MM.1S (cell line): Measurements from ENCODE around the gene CEMIP2.

Source experiments
- DNase-seq: peaks from one replicate; pipeline ENCODE4 v3.0.0-alpha.2; 2015
- H2AFZ ChIP-seq: fragments of 300-600 bp; sonication (generic); 2 replicates; pipeline ENCODE4 v1.6.0; 2016; ENCODE audit warnings: antibody characterized with exemption, low read length
- H3F3A ChIP-seq: fragments of 300-600 bp; sonication (generic); 2 replicates; pipeline ENCODE4 v1.6.1; 2016; ENCODE audit warnings: mild to moderate bottlenecking, antibody characterized with exemption, low read length, moderate library complexity, mixed read lengths; ENCODE audit not compliant: insufficient read depth
- H3K27ac ChIP-seq: fragments of 300-600 bp; sonication (generic); 2 replicates; pipeline ENCODE4 v1.5.1; 2016; ENCODE audit warnings: mild to moderate bottlenecking, low read length
- H3K27me3 ChIP-seq: fragments of 300-600 bp; sonication (generic); replicated peaks from 2 replicates; pipeline ENCODE4 v1.6.0; 2016; ENCODE audit warnings: low read length; ENCODE audit not compliant: insufficient read depth
- H3K36me3 ChIP-seq: fragments of 300-600 bp; sonication (generic); replicated peaks from 2 replicates; pipeline ENCODE4 v1.6.1; 2016; ENCODE audit warnings: mild to moderate bottlenecking, low read length, mixed read lengths; ENCODE audit not compliant: insufficient read depth
- H3K4me1 ChIP-seq: fragments of 300-600 bp; sonication (generic); 2 replicates; pipeline ENCODE4 v1.6.1; 2016; ENCODE audit warnings: low read length, mixed read lengths
- H3K4me2 ChIP-seq: fragments of 300-600 bp; sonication (generic); 2 replicates; pipeline ENCODE4 v1.6.0; 2016; ENCODE audit warnings: low read depth, low read length
- H3K4me3 ChIP-seq: fragments of 300-600 bp; sonication (generic); 2 replicates; pipeline ENCODE4 v1.5.1; 2016; ENCODE audit warnings: low read length, mixed read lengths
- H3K79me2 ChIP-seq: fragments of 300-600 bp; sonication (generic); 2 replicates; pipeline ENCODE4 v1.6.1; 2016; ENCODE audit warnings: mixed run types, low read length, mixed read lengths
- H3K9ac ChIP-seq: fragments of 300-600 bp; sonication (generic); 2 replicates; pipeline ENCODE4 v1.6.1; 2016; ENCODE audit warnings: low read length, mixed read lengths
- H3K9me2 ChIP-seq: fragments of 300-600 bp; sonication (generic); replicated peaks from 2 replicates; pipeline ENCODE4 v1.6.1; 2016; ENCODE audit warnings: mild to moderate bottlenecking, low read length, mixed read lengths; ENCODE audit not compliant: insufficient read depth
- H3K9me3 ChIP-seq: fragments of 300-600 bp; sonication (generic); replicated peaks from 2 replicates; pipeline ENCODE4 v1.6.1; 2016; ENCODE audit warnings: mild to moderate bottlenecking, low read length, mixed read lengths; ENCODE audit not compliant: insufficient read depth
- H4K20me1 ChIP-seq: fragments of 300-600 bp; sonication (generic); 2 replicates; pipeline ENCODE4 v1.6.1; 2016; ENCODE audit warnings: mild to moderate bottlenecking, low read length, moderate library complexity, mixed read lengths; ENCODE audit not compliant: insufficient read depth
- EZH2 ChIP-seq: fragments of 300-600 bp; sonication (generic); optimal IDR thresholded peaks from 2 replicates; pipeline ENCODE3; 2017; ENCODE audit warnings: low read depth, mild to moderate bottlenecking, antibody characterized with exemption, low read length, mixed read lengths
- EZH2phosphoT487 ChIP-seq: fragments of 300-600 bp; sonication (generic); IDR thresholded peaks from 2 replicates; pipeline ENCODE4 v1.6.1; 2018; ENCODE audit warnings: antibody characterized with exemption, low read length
- TF ChIP-seq, protein P1 (sequence below): fragments of 300-600 bp; sonication (generic); IDR thresholded peaks from 2 replicates; pipeline ENCODE4 v1.5.1; 2016; ENCODE audit warnings: antibody characterized with exemption, low read length, mixed read lengths

The CEMIP2 gene

DNA sequence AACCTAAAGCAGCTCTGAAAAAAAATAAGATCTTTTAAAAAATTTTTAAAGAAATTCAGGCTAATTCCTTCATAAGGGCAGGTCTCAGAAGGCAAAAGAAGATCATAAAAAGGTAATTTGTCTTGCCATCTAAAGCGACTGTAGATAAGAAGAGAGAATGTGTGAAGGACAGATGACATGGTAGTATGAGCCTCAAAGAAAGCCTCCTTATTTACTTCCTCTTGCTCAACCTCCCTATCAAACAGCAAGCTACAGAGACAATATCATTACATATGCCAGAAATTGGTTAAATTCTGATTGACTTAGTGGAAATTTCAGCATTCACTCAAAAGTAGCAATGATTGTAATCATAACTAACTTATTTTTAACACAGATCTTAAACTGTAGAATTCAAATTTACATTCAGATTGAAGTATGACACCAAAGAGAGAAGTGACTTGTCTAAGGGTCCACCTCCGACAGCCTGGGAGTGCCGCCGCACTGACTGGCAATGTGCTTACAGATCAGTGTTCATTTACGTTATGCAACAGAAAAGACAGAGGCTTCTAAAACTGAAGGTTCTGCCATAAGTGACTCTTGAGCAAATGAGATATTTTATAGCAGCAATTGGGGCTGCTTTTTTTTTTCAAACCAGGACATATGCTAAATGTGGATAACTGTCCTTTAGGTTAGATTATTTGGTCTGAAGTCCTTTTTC, 132.0 kb downstream of the CEMIP2 start:
- Histone ChIP-seq H3K9ac (no peak overlapping the region), H3K36me3 (no peaks in the 10 kb centered on the region), H3K4me1 (no peaks in the 10 kb centered on the region), H3K27me3 (no peaks in the 10 kb centered on the region), H4K20me1 (no peaks in the 10 kb centered on the region), H3K9me3 (no peaks in the 10 kb centered on the region), H3K79me2 (no peaks in the 10 kb centered on the region), H3K27ac (no peak overlapping the region), H2AFZ (no peak overlapping the region), H3K4me2 (no peak overlapping the region), H3K9me2 (no peaks in the 10 kb centered on the region), H3K4me3 (no peak overlapping the region), H3F3A (no peaks in the 10 kb centered on the region)
- no peak for DNase-seq
- TF ChIP-seq EZH2 (no peak), EZH2phosphoT487 (no peak)
- TF ChIP-seq, protein P1, sequence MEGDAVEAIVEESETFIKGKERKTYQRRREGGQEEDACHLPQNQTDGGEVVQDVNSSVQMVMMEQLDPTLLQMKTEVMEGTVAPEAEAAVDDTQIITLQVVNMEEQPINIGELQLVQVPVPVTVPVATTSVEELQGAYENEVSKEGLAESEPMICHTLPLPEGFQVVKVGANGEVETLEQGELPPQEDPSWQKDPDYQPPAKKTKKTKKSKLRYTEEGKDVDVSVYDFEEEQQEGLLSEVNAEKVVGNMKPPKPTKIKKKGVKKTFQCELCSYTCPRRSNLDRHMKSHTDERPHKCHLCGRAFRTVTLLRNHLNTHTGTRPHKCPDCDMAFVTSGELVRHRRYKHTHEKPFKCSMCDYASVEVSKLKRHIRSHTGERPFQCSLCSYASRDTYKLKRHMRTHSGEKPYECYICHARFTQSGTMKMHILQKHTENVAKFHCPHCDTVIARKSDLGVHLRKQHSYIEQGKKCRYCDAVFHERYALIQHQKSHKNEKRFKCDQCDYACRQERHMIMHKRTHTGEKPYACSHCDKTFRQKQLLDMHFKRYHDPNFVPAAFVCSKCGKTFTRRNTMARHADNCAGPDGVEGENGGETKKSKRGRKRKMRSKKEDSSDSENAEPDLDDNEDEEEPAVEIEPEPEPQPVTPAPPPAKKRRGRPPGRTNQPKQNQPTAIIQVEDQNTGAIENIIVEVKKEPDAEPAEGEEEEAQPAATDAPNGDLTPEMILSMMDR = no peak

- no peaks in the 10 kb centered on the region for H3K9me3 ChIP-seq
- H3K9ac ChIP-seq = no peak overlapping the region
- H3K27me3 ChIP-seq = no peaks in the 10 kb centered on the region
- no peaks in the 10 kb centered on the region for H3K36me3 ChIP-seq
- no peaks in the 10 kb centered on the region for H3K9me2 ChIP-seq
- DNase-seq = no peak
- no peak overlapping the region for H3K27ac ChIP-seq
- H3K4me1 ChIP-seq = no peaks in the 10 kb centered on the region
- H3K79me2 ChIP-seq = no peaks in the 10 kb centered on the region
- TF ChIP-seq, protein P1 = no peak
- TF ChIP-seq EZH2 = no peak
- TF ChIP-seq EZH2phosphoT487 = no peak
- no peak overlapping the region for H3K4me2 ChIP-seq
- H4K20me1 ChIP-seq = no peaks in the 10 kb centered on the region
- H3K4me3 ChIP-seq = no peak overlapping the region
- no peak overlapping the region for H2AFZ ChIP-seq
- no peaks in the 10 kb centered on the region for H3F3A ChIP-seq
Observed at GRCh38 chr9:71634752-71635151, 133.6 kb downstream of the CEMIP2 start.
